GM18498 (cell line): ENCODE data around the gene CRHR1.

Experiments
- ATAC-seq: cut with Tn5 transposase; IDR thresholded peaks from one replicate; pipeline ENCODE4 v1.9.1; 2021; ENCODE audit warnings: mild to moderate bottlenecking, moderate library complexity; ENCODE audit not compliant: unreplicated experiment

The CRHR1 gene

GRCh38 chr17:45841186-45841585 lies 57.1 kb downstream of the CRHR1 start:
- ATAC-seq = no peak

GRCh38 chr17:45841883-45842525 lies 57.9 kb downstream of the CRHR1 start:
- no peak for ATAC-seq

- no peak for ATAC-seq
Measured at GRCh38 chr17:45843722-45844121, 59.6 kb downstream of the CRHR1 start.

GRCh38 chr17:45844695-45845375 lies 60.7 kb downstream of the CRHR1 start, which contains the start of gene SPPL2C:
Gene SPPL2C, plus strand, starts transcription at chr17:45844881. Its CDS starts 26 bp downstream, at chr17:45844907.
- no peak for ATAC-seq

- no peak for ATAC-seq
Measured at GRCh38 chr17:45845376-45846185, 61.5 kb downstream of the CRHR1 start.

GRCh38 chr17:45846223-45846622 lies 62.1 kb downstream of the CRHR1 start:
- no peak for ATAC-seq

- no peak for ATAC-seq
Measured at GRCh38 chr17:45846646-45847045, 62.5 kb downstream of the CRHR1 start.

GRCh38 chr17:45847101-45847500 lies 63.0 kb downstream of the CRHR1 start:
- no peak for ATAC-seq

GRCh38 chr17:45847747-45848146 lies 63.6 kb downstream of the CRHR1 start:
- ATAC-seq = no peak

- no peak for ATAC-seq
Measured at GRCh38 chr17:45848405-45848804, 64.3 kb downstream of the CRHR1 start.

- no peak for ATAC-seq
Measured at GRCh38 chr17:45848868-45849535, 64.9 kb downstream of the CRHR1 start.

GRCh38 chr17:45849536-45849990 lies 65.4 kb downstream of the CRHR1 start:
- no peak for ATAC-seq

GRCh38 chr17:45850011-45850410 lies 65.9 kb downstream of the CRHR1 start:
- no peak for ATAC-seq

GRCh38 chr17:45850468-45850867 lies 66.3 kb downstream of the CRHR1 start:
- no peak for ATAC-seq

GRCh38 chr17:45851022-45851421 lies 66.9 kb downstream of the CRHR1 start:
- no peak for ATAC-seq

- no peak for ATAC-seq
Measured at GRCh38 chr17:45851464-45851863, 67.3 kb downstream of the CRHR1 start.

GRCh38 chr17:45851873-45852272 lies 67.8 kb downstream of the CRHR1 start:
- ATAC-seq = no peak

- no peak for ATAC-seq
Measured at GRCh38 chr17:45852535-45853297, 68.6 kb downstream of the CRHR1 start.

GRCh38 chr17:45854209-45854608 lies 70.1 kb downstream of the CRHR1 start:
- ATAC-seq = no peak

- ATAC-seq = no peak
Measured at GRCh38 chr17:45855691-45856336, 71.7 kb downstream of the CRHR1 start.
